ENCODE data around the gene ELOB.

ELOB gene

GRCh38 chr16:2782583-2783351, 5.7 kb upstream of the ELOB start:
- no peak for DNase-seq

GRCh38 chr16:2779978-2780898, 3.2 kb upstream of the ELOB start:
- no peak for DNase-seq

DNA sequence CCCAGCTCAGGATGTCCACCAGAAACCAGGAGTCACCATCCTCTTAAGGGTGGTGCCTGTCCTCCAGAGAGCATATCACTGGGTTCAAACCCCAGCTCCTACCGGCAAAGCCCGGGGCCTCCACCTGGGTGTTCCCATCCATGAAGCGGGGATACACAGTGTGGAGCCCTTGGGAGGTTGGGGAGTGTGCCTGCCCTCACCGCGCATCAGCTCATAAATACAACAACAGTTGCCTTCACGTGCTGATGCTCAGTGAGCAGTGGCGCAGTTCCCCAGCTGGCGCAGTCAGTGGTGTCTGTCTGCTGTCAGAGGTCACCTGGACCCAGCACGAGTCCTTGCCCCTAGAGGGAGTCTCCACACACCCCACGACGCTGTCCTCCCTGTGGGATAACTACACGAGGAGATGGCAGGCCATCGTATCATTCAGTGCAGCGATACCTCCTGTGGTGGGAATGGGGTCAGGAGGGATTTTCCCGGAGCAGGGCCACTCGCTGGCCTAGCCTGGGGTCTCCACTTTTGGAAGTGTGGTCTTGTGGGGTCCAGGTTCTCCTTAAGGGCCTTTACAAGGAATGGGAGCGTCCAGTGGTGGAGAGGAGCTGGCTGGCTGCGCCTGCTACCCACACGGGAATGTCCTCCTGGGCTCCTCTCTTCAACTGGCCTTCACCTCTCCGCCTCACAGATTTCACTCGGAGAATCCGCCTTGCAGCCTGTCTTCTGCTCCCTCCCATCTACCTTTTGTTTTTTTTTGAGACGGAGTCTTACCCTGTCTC, 2.3 kb upstream of the ELOB start:
- no peak for DNase-seq

DNA sequence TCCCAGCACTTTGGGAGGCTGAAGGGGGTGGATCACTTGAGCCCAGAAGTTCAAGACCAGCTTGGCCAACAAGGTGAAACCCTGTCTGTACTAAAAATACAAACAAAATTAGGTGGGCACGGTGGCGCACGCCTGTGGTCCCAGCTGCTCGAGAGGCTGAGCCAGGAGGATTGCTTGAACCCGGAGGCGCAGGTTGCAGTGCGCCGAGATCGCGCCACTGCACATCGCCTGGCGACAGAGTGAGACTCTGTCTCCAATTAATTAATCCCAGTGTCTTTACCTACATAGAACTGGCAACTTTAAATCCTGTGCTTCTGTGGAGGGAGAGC, 1.5 kb upstream of the ELOB start:
- DNase-seq = no peak

- DNase-seq = no peak
These were observed 986 bp upstream of the ELOB start for GRCh38 chr16:2777903-2778629.

GRCh38 chr16:2776500-2777139, 460 bp downstream of the ELOB start:
- DNase-seq = no peak

DNA sequence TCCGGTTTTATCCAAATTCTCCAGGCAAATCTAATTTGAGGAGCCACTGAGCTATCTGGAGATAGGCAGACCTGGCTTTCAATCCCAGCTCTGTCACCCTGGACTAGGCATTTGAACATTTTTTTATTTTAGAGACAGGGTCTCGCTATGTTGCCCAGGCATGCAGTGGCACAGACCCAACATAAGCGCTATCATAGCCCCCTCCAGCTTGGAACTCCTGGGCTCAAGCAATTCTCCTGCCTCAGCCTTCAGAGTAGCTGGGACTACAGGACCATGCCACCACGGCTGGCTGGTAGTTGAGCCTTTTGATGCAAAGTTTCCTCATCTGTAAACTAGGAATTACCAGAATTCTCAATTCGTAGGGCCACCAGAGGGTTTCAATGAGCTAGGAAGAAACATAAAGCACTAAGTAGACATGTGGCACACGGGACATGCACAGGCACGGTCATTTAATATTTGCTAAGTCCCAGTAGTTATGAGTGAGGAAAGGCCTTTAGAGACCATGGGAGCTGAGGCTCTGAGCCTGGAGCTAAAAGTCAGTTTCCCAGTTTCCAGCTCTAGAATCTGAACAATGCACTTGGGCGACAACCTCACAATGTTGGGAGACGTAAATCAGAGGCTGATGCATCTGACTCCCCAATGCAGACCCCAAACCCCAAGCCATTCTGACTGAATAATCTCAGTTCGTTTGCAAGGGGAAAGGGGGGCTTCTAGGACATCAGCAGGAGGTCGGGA, 1.1 kb downstream of the ELOB start:
- DNase-seq = no peak

DNA sequence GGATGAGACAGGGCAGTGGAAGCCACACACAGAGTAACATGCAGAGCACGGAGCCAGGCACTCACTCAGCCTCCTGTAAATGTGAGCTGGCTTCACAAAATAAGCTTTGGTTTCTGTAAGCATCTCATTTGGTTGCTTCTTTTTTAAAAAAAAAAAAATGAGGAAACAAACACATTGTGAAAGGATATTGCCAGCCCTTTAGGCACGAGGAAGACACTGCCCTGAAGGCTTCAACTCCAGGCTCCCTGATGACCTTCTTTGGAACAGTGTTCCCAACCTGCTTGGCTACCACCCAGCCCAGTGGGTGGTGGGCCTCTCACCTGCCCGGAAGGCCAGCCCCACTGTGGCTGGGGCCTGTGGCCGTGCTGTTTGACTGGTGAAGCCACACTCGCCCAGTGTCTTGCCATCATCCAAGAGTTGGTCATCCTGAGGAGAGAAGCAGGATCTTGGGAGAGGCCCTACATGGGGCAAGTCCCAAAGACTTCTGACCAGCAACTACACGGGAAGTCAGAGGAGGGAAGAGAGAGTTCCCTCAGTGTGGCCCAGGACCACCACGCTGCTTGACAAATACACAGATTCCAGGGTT, 1.9 kb downstream of the ELOB start:
- DNase-seq = no peak

DNA sequence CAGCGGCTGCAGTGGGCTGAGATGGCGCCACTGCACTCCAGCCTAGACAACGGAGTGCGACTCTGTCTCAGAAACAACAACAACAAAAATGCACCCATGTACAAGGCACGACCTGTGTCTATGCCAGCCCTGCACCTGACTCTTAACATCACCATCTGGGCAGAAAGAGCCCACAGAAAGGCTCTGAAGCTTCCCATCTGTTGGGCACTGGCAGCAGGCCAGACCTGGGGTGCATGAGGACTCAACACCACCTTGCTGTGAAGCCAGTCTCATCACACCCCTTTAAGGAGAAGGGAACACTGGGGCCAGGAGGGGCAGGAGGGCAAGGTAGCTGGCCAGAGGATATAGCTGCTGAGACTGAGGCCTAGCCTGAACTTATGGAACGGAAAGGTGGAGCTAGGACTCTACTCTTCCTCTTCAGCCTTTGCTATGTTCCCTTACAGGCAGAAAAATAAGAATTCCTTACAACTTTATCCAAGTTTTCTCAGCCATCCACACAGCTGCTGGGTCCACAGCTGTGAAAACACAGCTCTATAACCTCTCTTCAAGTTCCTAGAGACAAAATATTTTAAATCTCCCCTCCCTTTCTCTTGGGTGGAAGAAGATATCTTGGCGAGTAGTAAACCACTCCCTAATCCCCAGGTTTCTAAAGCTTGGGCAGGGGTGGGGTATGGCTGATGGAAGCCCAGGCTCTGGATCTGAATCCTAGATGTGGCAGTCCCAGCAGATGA, 2.8 kb downstream of the ELOB start:
- no peak for DNase-seq

GRCh38 chr16:2773188-2773968, 3.7 kb downstream of the ELOB start:
- no peak for DNase-seq

DNA sequence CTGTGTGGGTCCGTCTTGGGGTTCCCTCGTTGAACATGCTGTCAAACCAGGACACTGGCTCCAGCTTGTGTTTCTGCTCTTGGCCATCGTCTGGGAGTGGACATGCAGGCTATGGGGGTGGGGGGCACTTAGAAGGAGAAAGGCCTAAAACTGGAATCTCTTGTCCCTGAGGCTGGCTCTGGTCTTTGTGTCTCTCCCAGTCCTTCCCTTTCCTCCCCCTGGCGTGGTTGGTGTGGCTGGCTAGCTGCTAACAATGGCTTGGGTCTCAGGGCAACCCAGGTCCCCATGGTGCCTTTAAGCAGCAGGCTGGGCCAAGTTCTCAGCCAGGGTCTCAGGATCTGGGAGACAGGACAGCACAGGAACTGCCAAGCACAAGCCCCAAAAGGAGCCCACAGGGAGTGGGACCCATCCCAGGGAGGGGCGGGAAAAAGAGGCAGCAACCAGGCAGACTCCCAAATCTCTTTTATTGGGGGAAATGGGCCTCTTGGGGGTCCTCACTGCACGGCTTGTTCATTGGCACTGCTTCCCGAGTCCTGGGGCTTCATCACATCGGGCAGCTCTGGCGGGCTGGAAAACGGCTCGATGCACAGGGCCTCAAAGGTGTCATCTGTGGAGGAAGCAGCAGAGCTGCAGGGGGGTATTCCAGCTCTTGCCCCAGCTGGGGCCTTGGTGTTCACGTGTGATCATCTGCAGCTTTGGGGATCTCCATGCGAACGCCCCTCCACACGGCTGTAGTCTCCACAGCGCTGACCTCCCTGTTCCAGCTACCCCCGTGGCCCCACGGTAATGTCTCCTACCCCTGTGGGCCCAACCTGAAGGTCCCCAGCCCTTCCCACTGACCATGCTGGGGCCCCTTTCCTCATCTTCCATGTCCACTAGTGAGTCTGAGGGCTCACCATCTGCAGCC, 5.3 kb downstream of the ELOB start:
- DNase-seq = no peak

GRCh38 chr16:2770057-2770951, 6.8 kb downstream of the ELOB start:
- DNase-seq = no peak

DNA sequence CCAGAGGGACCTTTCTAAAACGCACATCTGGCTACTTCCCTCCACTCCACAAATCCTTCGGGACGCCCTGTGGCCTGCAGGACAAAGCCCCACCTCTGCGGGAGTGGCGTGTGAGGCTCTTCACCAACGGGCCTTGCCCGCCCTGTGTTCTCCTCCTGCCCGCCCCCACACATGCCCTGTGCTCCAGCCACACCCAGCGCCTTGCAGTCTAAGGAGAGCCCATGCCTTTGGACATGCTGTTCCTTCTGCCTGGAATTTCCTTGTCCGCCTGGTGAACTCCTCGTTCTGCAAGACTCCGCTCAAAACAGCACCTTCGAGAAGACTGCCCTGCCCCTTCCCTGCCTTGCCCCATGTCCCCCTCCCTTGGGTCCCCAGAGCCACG, 7.4 kb downstream of the ELOB start:
- DNase-seq = no peak

- DNase-seq = no peak
These were observed 8.0 kb downstream of the ELOB start for GRCh38 chr16:2769100-2769529.

GRCh38 chr16:2768403-2769089, 8.5 kb downstream of the ELOB start:
- no peak for DNase-seq

- no peak for DNase-seq
These were observed 9.2 kb downstream of the ELOB start for GRCh38 chr16:2767891-2768290.

Measured in DMS79 treated with DMSO at 0.1 percent for 48 hours (cell line).